RCC 7860 (cell line): Measurements from ENCODE around the gene CCN5.
"Not testable (repeated sequence)": the region's sequence is repeated elsewhere in the genome, so short reads cannot be mapped to it uniquely, and the experiment has no call there.

ENCODE experiments used
- DNase-seq: peaks from one replicate; pipeline ENCODE4 v3.0.0-alpha.2; 2015; ENCODE audit warnings: low spot score
- FAIRE-seq: peaks from 2 replicates; lab custom pipeline; 2012; peaks lifted over from hg19 to GRCh38; lab: Jason Lieb, UNC

Gene CCN5

DNA sequence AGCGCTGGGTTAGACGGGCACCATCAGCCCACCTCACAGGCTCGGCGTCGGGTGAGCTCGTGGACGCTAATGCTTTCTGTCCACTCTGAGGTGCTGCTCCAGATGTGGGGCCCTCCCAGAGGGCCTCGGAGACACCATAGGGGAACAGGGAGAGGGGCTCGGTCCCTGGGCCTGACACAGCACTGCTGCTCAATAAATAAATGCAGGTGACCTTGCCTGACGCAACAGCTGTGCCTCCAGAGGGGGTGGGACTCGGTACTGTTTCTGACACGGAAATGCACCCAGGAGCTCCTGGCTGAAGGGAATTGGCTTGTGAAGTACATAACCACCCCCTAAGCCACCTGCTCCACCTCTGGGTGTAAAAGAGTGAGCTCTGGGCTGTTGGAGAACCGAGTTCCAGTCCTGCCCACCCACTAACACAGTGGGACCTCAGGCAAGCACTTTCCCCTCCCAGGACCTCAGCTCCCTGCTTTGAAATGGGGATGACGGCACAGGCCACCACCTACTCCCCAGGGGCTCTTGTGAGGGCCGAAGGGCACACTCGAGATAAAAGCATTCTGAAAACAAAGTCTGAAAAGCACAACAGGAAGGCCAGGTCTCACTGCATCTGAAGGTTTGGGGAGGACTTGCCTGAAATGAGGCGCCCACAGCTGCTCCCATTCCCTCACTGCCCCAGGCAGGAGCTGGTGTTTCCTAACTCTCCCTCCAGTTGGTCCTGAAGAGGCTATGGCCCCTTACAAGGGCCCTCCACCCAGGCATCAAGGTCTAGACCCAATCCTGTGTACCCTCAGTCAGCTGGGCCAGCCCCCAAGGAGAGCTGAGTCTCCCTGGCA, 37.1 kb downstream of the CCN5 start:
- no peak for FAIRE-seq
- no peak for DNase-seq

DNA sequence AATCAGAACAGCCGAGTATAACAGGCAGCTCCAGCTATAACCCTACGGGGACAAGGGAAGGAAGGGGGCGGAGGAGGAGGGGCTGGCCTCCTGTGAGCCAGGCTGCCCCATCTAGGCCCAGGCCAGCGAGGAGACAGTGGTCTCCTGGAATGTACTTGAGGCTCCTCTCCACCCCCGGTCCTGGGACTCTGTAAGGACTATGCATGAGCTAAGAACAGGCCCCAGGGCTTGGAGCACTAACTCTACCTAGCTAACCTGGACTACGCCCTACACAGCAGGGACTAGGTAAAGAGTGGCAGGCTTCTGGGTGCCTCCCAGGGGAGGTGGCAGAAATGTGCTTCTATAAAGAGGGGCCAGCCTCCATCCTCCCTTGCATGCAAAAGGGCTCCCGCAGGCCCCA, 39.4 kb downstream of the CCN5 start:
- no peak for FAIRE-seq
- no peak for DNase-seq

DNA sequence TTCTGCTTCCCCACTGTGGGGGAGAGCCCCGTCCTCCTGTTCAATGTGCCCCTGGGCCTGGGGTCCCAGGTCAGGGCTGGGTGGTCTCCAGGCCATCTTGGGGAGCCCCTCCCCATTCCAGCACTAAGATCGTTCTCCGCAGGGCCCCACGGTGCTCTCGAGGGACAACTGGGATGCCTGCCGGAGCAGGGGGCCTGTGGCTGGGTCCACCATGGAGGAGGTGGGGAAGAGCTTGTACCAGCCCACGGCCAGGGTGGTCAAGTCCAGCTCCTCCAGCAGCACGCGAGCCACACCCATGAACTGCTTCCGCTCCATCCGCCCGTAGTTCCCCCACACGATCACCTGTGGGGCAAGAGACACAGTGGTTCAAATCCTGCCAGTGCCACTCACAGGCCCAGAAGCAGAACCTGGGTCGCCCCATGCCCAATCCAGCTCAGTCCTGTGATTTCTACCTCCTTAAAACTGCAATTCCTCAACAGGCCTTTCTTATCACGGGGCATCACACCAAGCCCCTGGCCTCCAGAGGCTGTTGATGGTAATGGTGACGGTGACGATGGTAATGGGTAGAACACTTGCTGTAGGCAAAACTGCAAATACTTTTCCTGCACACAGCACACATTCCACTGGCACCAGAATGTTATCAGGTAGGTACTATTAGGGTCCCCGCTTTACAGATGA, 41.0 kb downstream of the CCN5 start:
- FAIRE-seq (no peak), DNase-seq (no peak)

DNA sequence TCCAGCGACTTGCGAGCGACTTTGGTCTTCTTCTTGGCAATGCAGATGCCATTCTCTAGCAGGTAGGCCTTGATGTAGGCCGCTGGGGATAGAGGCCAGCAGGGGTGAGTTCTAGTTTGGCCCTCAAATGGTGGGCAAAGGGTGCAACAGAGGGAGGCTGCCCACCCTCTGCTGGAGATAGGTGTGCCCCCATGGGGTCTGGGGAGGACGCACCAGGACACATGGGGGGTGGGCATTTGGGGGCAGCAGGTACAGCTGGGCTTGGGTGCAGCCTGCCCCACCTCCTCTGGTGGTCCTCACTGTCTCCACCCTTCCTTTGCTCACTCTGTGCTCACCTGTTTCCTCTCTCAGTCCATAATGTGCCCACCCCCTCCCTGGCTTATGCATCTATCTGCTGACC, 41.8 kb downstream of the CCN5 start:
- no peak for FAIRE-seq
- DNase-seq = no peak

DNA sequence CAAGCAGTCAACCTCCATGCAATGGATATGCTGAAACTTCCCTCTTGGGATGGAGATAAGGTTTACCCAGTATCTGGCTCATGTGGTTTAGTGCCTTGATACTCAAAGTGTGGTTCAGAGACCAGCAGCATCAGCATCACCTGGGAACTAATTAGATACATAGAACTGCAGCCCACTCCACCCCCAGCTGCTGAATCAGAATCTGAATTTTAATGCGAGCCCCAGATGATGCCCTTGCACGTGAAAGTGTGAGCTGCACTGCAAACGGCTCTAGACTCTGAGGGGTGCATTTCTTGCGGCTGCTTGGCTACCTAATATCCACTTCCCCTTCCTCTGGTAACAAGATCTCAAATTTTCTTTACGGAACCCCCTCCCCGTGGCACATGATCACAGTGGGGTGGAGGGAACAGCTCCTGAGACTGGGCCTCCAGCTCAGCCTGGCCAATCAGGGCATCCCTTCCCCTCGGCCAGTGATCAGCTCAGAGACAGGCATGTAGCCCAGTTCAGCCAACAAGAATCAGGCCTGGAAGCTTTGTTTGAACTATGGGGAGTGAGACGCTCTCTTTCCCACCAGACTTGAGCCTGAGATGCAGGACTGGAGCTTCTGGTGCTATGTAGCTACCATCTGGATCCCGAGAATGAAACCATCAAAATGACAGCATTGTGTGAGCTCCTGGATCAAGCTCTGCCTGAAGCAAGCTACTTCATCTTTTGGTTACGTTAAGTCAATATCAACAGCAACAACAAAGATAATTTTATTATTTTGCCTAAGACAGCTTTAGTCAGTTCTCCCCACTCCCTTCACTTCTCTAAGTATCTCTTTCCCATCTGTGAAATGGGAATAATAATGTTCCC, 43.3 kb downstream of the CCN5 start:
- FAIRE-seq = no peak
- no peak for DNase-seq

DNA sequence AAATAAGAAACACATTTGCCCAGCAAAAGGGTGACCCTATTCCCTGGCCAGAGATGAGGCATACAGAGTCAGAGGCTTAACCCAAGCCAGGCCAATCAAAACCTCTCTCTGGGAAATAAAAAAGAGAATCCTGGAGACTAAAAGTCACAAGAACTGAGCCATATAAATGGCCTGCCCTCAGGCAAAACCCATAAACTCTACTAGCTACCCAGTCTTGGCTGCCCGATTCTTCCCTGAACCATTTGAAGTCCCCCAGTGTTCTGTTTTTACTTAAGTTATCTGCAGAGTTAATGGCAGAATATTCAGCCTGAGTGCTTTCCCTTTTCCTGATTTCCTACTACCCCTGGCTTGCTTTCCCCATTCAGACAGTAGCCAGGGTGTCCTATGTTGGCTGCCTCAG, 44.4 kb downstream of the CCN5 start:
- FAIRE-seq (no peak), DNase-seq (no peak)

DNA sequence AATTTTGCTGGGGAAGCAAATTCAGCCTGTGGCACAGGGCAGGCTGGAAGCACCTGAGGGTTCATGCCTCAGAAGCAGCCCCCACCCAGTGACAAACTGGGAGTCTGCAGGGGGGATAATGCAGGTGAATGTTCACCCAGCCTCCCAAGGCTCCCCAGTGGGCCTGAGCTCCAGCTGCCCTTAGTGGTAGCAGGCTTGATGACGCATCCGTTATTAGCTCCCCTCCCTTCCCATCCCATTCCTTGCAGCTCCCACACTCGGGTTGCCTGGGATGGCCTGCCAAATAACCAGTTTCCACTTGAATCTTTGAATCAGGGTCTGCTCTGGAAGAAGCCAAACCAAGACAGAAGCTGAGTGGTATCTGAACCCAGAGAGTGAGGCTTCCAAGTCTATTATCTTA, 46.3 kb downstream of the CCN5 start:
- FAIRE-seq (no peak), DNase-seq (no peak)

DNA sequence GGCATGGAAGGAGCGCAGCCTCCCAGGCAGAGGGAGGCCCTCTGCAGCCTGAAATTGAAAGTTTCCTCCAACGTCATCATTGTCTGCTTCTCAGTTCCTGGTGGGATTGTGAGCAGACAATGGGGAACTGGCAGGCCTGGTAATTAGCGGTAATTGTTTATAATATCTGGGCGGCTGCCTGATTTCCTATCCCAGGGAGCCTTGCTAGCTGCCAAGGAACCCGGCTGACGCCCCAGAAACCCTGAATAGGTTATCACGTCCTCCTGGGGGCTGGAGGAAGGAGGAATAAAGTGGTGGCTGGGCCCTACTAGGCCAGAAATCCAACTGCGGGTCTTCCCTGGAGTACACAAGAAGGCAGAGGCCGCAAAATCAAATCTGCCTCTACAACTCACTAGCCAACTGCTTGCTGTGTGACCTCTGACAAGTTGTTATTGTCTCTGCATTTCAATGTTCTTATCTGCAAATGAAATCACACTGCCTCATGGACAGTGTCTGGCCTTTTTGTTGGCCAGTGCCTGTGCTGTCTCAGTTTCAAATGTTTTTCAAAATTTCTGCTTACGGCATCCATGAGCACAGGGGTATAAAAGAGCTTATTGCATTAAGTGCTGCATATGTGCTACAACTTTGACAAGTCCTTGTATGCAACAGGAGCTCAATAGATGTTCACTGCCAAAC, 47.4 kb downstream of the CCN5 start:
- DNase-seq = no peak
- FAIRE-seq = no peak

DNA sequence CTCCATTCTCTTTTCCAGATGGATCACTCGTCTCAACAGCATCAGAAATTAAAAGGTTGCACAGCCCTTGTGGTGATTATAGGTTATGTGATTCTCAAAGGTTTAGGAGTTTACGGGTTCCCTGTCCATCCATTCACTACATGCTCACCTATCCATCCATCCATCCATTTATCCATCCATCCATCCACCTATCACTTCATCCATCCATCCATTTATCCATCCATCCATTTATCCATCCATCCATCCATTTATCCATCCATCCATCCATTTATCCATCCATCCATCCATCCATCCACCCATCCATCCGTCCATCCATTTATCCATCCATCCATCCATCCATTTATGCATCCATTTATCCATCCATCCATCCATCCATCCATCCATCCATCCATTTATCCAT, 48.6 kb downstream of the CCN5 start:
- FAIRE-seq, DNase-seq: not testable (repeated sequence)

DNA sequence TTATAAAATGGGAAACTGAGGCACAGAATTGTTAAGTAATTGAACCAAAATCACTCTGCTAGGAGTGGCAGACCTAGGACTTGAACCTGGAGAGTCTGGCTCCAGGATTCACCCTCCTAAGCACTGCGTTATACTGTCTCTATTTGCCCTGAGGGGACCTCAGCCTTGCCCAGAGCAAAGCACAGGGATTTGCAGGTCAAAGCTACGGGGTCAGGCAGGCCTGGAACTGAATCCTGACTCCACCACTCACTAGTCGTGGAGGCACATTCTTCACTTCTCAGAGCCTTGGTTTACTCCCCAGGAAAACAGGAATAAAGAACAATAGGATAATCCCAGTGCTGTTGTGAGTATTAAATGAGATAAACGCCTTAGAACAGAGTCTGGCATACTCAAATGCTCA, 49.9 kb downstream of the CCN5 start:
- DNase-seq = no peak
- no peak for FAIRE-seq

DNA sequence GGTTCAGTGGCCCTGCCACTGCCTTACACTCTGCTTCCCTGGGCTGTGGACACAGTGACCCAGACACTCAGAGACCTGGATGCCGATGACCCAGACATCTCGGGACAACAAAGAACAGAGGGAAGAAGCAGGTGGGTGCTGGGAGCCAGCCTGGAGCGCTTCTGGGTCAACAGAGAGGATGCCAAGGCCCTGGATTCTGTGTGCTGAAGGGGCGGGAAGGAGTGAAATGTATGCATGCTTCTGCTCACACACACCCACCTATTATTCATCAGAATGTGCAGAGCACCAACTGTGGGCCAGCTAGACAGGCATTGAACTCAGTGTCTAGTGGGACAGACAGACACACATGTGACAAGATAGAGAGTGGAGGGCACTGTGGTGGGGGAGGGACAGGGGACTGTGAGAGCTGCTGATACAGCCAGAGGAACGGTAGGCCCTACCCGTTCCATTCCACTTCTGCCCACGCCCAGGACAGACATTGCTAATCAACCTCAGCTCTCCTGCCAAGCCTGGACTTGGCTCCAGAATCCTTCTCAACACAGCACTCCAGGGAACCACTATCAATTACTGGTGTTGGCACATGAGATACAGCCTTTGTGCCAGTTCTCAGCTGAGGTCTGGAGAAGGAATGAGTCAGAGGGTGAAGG, 50.7 kb downstream of the CCN5 start:
- no peak for DNase-seq
- FAIRE-seq = no peak

DNA sequence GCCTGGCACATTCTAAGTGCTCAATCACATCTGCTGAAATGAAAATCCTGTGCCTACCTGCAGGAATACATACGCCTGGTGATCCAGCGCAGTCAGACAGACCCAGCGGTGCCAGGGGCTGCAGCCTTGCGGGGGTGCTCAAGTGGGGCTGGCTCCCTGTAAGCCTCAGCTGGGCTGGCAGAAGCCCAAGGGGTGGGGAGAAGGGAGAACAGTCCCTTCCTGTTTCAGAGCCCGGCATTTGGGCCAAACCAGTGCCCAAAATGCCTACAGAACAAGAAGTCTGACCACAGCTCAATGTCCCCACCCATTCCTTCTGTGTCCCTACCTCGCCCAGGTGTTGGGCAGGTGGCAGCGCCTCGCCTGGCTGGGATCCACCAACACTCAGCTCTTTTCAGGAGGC, 53.1 kb downstream of the CCN5 start:
- DNase-seq = no peak
- no peak for FAIRE-seq

DNA sequence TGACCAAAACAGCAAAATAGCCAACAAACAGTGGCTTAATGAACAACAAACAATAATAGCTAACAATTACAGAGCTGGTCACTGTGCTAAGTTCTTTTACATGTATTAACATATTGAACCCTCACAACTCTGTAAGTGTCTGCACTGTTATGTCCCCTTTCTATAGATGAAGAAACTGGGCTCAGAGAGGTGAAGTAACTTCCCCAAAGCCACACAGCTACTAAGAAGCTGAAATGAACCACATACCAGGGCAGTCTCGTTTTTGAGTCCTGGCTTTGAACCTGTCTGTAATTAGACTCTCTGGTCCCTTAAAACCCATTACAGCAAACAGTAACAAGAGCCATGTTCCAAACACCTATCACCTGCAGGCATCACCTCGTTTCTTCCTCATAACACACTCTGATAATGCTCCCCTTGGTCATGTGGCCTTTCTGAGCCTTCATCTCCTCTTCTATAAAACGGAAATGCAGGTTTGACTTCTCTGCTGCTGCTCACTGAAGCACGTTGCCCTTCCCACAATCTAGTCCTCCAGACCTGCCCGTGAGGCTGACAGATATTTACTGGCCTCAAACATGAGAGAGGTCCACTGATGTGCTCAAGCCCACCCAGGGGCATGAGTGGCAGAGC, 53.8 kb downstream of the CCN5 start:
- DNase-seq = no peak
- FAIRE-seq = no peak

DNA sequence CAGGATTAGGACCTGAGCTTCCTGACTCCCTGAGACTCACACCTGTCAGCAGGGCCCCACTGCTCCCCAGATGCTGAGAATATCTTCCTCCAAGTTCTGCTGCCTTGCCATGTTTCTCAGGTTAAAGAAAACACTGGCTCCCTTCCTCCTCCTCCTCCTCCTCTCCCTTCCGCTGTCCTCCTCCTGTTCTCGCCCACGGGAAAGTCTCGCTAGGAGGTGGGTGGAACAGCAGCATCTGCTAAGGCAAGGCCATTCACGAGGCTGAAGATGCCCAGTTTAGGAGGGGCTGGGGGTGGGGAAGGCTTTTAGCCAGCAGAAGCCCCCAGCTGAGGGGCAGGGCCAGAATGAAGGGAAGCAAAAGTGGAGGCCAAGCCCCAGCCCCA, 54.3 kb downstream of the CCN5 start:
- DNase-seq (no peak), FAIRE-seq (no peak)

DNA sequence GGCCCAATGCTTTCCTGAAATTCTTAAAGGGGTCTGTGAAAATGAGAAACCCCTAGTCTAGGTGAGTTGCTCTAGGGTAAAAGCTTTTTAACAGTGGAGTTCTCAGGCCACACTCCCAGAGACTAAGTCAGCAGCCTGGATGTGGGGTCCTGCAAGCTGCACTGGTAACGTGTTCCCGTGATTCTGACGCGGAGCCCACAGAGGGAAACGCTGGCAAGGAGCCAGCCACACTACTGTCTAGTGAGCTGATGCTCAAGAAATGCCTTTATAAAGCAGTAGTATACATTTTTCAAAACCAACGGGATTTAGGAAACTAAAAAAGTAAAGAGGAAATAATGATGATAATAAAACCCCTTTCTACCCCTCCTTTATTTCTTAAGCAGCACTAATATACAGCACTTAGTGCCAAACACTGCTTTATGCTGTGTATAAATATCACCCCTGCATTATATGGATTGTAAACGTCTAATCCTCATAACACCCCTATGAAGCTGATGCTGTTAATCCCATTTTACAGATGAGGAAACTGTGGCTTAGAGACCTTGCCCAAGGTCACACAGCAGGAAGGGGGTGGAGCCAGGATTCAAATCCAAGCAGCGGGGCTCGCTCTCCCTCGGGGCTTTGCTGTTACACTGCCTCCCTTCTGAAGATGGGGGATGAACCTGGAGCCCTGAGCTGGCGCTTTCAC, 55.5 kb downstream of the CCN5 start:
- no peak for DNase-seq
- no peak for FAIRE-seq

DNA sequence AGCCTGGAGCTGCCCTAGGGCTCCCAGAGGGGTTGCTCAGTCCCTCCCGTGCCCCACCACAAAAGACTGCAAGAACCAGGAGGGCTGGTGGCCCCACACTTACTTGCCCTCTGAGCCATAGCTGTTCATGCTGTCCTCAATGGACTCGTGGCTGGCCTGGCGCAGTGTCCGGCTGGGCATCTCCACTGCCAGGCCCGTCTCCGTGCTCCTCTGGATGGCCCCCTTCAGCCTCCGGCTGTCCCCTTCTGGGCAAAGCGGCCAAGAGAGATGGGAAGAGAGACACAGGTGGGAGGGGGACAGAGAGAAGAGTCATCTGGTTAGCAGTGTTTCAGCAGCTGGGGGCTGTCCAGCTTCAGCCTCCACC, 56.0 kb downstream of the CCN5 start:
- DNase-seq = no peak
- FAIRE-seq = no peak

DNA sequence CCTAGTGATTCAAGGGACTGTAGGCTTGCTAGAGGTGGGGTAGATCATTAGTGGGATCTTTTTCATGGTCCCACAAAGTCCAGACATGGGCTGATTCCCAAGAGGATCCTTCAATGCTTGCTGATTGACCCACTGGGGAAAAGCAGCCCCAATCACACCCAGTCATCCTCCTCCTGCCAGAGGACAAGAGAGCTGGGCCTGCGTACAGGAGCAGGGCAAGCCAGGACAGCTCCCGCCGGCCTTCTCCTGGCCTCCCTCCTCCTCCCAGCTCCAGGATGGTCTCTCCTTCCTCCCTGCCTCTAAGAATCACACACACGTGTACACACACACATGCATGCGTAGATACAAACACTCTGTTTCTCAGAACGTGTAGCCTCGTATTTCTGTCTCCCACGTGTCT, 57.5 kb downstream of the CCN5 start:
- DNase-seq (no peak), FAIRE-seq (no peak)

DNA sequence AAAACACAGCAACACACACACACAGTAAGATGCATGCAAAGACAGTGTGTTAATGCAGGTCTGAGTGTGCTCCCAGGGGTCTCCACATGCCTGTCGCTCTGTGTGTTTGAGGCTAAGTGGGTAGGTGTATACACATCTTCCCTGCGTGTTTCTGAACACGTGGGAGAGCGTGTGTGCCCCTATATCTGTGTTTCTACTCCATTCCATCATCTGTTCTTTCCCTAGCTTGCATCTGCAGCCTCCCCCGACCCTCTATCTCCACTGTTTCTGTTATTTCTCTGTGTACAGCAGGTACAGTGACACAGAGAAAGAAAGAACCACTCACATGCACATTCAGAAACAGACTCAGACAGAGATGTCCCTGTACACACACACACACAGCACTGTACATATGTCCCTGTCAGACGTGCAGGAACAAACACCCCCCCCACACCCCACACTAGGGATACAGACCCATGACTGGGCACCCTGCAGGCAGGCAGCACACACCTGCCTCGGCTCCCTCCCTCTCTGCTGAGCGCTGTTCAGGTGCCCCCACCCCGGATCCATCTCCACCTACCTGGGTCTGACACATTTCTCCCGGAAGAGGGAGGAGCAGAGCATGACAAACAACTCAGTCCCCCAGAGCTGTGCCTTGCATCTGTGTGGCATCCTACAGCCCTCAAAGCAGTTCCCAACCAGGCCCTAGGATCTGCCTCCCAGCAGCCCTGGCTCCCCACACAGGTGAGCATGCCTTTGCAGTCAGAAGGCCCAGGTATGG, 58.1 kb downstream of the CCN5 start:
- DNase-seq (no peak), FAIRE-seq (no peak)

DNA sequence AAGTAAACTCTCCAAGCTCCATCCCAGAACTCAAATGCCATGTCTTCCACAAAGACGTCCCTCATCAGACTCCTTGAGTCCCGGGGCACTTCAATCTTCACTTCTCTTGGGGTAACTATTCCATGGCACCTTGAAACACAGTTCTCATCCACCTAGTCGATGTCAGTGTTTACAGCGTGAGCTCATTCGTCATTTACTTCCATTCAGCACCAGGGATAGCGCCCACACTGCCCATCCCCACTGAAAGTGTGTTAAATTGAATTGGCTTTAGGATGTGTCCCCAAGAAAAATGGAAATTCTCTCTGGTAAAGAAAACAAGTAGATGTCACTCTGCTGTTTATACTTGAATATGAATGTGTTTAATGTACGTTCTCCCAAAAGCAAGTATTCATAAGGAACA, 61.8 kb downstream of the CCN5 start:
- DNase-seq = no peak
- no peak for FAIRE-seq
